GM23338 (cell line): Measurements from ENCODE around the gene TUBA3E. TPM values are rescaled to one million over a fixed set of nuclear protein-coding genes. Genes with fewer than 3 reads are reported as not detected.

ENCODE experiments used
- ATAC-seq: fragments of 200-7000 bp; cut with Tn5 transposase; 3 replicates; pipeline ENCODE4 v1.9.1; 2020
- DNase-seq: peaks from one replicate; pipeline ENCODE4 v3.0.0-alpha.2; 2015; ENCODE audit warnings: low spot score
- H2AFZ ChIP-seq: fragments of 200-600 bp; sonication (generic); 2 replicates; pipeline ENCODE4 v1.8.0; 2016; ENCODE audit warnings: antibody characterized with exemption, mild to moderate bottlenecking, moderate library complexity
- H3F3A ChIP-seq: fragments of 200-600 bp; sonication (generic); replicated peaks from 2 replicates; pipeline ENCODE4 v1.8.0; 2017; ENCODE audit warnings: antibody characterized with exemption, mixed run types, low read depth
- H3K27ac ChIP-seq: fragments of 200-600 bp; sonication (generic); 2 replicates; pipeline ENCODE4 v1.6.1; 2016; ENCODE audit warnings: low read depth
- H3K27me3 ChIP-seq: fragments of 200-600 bp; sonication (generic); 2 replicates; pipeline ENCODE4 v1.8.0; 2016; ENCODE audit warnings: mild to moderate bottlenecking, mixed run types, moderate library complexity; ENCODE audit not compliant: insufficient read depth
- H3K36me3 ChIP-seq: fragments of 200-600 bp; sonication (generic); 2 replicates; pipeline ENCODE4 v1.8.0; 2016; ENCODE audit warnings: mild to moderate bottlenecking; ENCODE audit not compliant: insufficient read depth
- H3K4me1 ChIP-seq: fragments of 200-600 bp; sonication (generic); 2 replicates; pipeline ENCODE4 v1.8.0; 2016; ENCODE audit warnings: mild to moderate bottlenecking, moderate library complexity; ENCODE audit not compliant: insufficient read depth
- H3K4me2 ChIP-seq: fragments of 200-600 bp; sonication (generic); 2 replicates; pipeline ENCODE4 v1.7.1; 2017; ENCODE audit warnings: mixed run types
- H3K4me3 ChIP-seq: fragments of 200-600 bp; sonication (generic); 2 replicates; pipeline ENCODE4 v1.6.1; 2016; ENCODE audit warnings: mixed run types
- H3K79me2 ChIP-seq: fragments of 200-600 bp; sonication (generic); replicated peaks from 2 replicates; pipeline ENCODE4 v1.8.0; 2017; ENCODE audit warnings: mild to moderate bottlenecking; ENCODE audit not compliant: insufficient read depth
- H3K9me2 ChIP-seq: fragments of 200-600 bp; sonication (generic); 2 replicates; pipeline ENCODE4 v1.8.0; 2017; ENCODE audit not compliant: insufficient read depth
- H4K20me1 ChIP-seq: fragments of 200-600 bp; sonication (generic); replicated peaks from 2 replicates; pipeline ENCODE4 v1.8.0; 2017; ENCODE audit warnings: mild to moderate bottlenecking; ENCODE audit not compliant: insufficient read depth
- H3K27ac Mint-ChIP-seq: 2 replicates; pipeline ENCODE4 v1.8.0; 2020; ENCODE audit warnings: inconsistent platforms, mild to moderate bottlenecking, moderate library complexity, mixed read lengths
- H3K27me3 Mint-ChIP-seq: 3 replicates; pipeline ENCODE4 v1.8.0; 2022; ENCODE audit warnings: low read depth, mild to moderate bottlenecking, moderate library complexity, mixed read lengths, inconsistent platforms; ENCODE audit not compliant: insufficient read depth, poor library complexity
- H3K36me3 Mint-ChIP-seq: 3 replicates; pipeline ENCODE4 v1.8.0; 2021; ENCODE audit warnings: low read depth, mild to moderate bottlenecking, inconsistent platforms, moderate library complexity, mixed read lengths
- H3K4me1 Mint-ChIP-seq: 3 replicates; pipeline ENCODE4 v1.8.0; 2020; ENCODE audit warnings: mild to moderate bottlenecking, inconsistent platforms, mixed read lengths
- H3K4me3 Mint-ChIP-seq: 3 replicates; pipeline ENCODE4 v1.8.0; 2021; ENCODE audit warnings: moderate library complexity, mild to moderate bottlenecking, inconsistent platforms, mixed read lengths
- H3K9me3 Mint-ChIP-seq: 3 replicates; pipeline ENCODE4 v1.8.0; 2020; ENCODE audit warnings: moderate library complexity, mild to moderate bottlenecking, inconsistent platforms, mixed read lengths
- CREB1 ChIP-seq: fragments of 250-450 bp; sonication (Bioruptor Pico); IDR thresholded peaks from 2 replicates; pipeline ENCODE4 v1.5.0; 2020; ENCODE audit warnings: low read depth, mild to moderate bottlenecking, moderate library complexity
- EZH2 ChIP-seq: fragments of 200-600 bp; sonication (generic); IDR thresholded peaks from one replicate; pipeline ENCODE4 v1.8.0; 2017; ENCODE audit warnings: antibody characterized with exemption, mild to moderate bottlenecking, low read depth; ENCODE audit not compliant: unreplicated experiment
- EZH2phosphoT487 ChIP-seq: fragments of 200-600 bp; sonication (generic); IDR thresholded peaks from one replicate; pipeline ENCODE4 v1.8.1; 2018; ENCODE audit warnings: antibody characterized with exemption; ENCODE audit not compliant: unreplicated experiment
- JUNB ChIP-seq: IDR thresholded peaks from one replicate; pipeline ENCODE4 v1.6.1; 2016; ENCODE audit warnings: antibody characterized with exemption; ENCODE audit not compliant: unreplicated experiment
- NANOG ChIP-seq: IDR thresholded peaks from 2 replicates; pipeline ENCODE4 v1.6.1; 2016; ENCODE audit warnings: antibody characterized with exemption, borderline replicate concordance
- POLR2AphosphoS5 ChIP-seq: IDR thresholded peaks from 2 replicates; pipeline ENCODE4 v1.6.1; 2016; ENCODE audit warnings: antibody characterized with exemption, low read depth
- STAT1 ChIP-seq: IDR thresholded peaks from one replicate; pipeline ENCODE4 v1.6.1; 2016; ENCODE audit warnings: antibody characterized with exemption; ENCODE audit not compliant: unreplicated experiment
- ZNF114 ChIP-seq: fragments of 250-450 bp; sonication (Bioruptor Pico); IDR thresholded peaks from 2 replicates; pipeline ENCODE4 v1.5.0; 2020; ENCODE audit warnings: mild to moderate bottlenecking, moderate library complexity
- ZNF331 ChIP-seq: fragments of 250-450 bp; sonication (Bioruptor Pico); IDR thresholded peaks from 2 replicates; pipeline ENCODE4 v1.5.0; 2020; ENCODE audit warnings: low read depth, mild to moderate bottlenecking, moderate library complexity
- polyA plus RNA-seq: library from polyadenylated mRNA; unstranded; fragments of >200 nt; fragmentation: Nextera tagmentation; extraction: Ambion mirVana; gene quantifications from 2 replicates; pipeline ENCODE4 v1.2.1, GENCODE V29; 2016
- total RNA-seq: library from RNA; depleted of rRNA; stranded (reverse); fragments of >200 nt; shearing (Covaris generic); gene quantifications from 2 replicates; pipeline ENCODE4 v1.2.3, GENCODE V29; 2014
- TF ChIP-seq, protein P1 (sequence below): IDR thresholded peaks from one replicate; pipeline ENCODE4 v1.6.1; 2018; ENCODE audit warnings: antibody characterized with exemption; ENCODE audit not compliant: unreplicated experiment
- TF ChIP-seq, protein P2 (sequence below): IDR thresholded peaks from 2 replicates; pipeline ENCODE4 v1.6.1; 2016; ENCODE audit warnings: antibody characterized with exemption
- TF ChIP-seq, protein P3 (sequence below), 2 experiments: fragments of 200-600 bp in 1 of 2; sonication (generic) in 1 of 2; conservative IDR thresholded peaks; 2 replicates each; pipeline versions ENCODE4 v1.5.1 to v1.6.1; 2016 to 2017; ENCODE audit warnings: antibody characterized with exemption in 2 of 2, low read depth in 2 of 2, mild to moderate bottlenecking in 2 of 2, moderate library complexity in 1 of 2

Gene TUBA3E
- total and polyA plus RNA-seq, 2 experiments from 2014 or later, result 0.21 to 0.31 TPM

DNA sequence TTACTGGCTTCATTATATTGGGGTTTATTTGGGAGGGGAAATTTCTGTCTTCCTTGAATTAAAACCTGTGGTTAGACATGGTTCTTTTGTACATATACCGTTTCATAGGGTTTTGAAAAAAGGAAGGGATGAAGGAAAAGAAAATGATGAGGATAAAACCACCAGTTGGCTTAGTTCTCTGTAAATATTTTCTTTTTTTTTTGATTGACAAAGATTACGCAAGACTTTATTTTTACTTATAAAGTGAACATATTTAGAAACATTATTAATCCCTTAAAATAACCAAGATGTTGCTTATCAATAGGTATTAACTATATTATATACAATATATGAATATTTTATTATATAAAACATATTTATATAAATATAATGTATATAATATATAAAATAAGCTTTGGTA, 45.1 kb upstream of the TUBA3E start (continued):
- TF ChIP-seq EZH2 (no peak), CREB1 (no peak), STAT1 (no peak), JUNB (no peak), ZNF114 (CRISPR knock-in tag) (no peak), ZNF331 (CRISPR knock-in tag) (no peak)
- TF ChIP-seq, protein P1, sequence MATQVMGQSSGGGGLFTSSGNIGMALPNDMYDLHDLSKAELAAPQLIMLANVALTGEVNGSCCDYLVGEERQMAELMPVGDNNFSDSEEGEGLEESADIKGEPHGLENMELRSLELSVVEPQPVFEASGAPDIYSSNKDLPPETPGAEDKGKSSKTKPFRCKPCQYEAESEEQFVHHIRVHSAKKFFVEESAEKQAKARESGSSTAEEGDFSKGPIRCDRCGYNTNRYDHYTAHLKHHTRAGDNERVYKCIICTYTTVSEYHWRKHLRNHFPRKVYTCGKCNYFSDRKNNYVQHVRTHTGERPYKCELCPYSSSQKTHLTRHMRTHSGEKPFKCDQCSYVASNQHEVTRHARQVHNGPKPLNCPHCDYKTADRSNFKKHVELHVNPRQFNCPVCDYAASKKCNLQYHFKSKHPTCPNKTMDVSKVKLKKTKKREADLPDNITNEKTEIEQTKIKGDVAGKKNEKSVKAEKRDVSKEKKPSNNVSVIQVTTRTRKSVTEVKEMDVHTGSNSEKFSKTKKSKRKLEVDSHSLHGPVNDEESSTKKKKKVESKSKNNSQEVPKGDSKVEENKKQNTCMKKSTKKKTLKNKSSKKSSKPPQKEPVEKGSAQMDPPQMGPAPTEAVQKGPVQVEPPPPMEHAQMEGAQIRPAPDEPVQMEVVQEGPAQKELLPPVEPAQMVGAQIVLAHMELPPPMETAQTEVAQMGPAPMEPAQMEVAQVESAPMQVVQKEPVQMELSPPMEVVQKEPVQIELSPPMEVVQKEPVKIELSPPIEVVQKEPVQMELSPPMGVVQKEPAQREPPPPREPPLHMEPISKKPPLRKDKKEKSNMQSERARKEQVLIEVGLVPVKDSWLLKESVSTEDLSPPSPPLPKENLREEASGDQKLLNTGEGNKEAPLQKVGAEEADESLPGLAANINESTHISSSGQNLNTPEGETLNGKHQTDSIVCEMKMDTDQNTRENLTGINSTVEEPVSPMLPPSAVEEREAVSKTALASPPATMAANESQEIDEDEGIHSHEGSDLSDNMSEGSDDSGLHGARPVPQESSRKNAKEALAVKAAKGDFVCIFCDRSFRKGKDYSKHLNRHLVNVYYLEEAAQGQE, result no peak
- TF ChIP-seq, protein P2, sequence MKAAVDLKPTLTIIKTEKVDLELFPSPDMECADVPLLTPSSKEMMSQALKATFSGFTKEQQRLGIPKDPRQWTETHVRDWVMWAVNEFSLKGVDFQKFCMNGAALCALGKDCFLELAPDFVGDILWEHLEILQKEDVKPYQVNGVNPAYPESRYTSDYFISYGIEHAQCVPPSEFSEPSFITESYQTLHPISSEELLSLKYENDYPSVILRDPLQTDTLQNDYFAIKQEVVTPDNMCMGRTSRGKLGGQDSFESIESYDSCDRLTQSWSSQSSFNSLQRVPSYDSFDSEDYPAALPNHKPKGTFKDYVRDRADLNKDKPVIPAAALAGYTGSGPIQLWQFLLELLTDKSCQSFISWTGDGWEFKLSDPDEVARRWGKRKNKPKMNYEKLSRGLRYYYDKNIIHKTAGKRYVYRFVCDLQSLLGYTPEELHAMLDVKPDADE, result no peak

DNA sequence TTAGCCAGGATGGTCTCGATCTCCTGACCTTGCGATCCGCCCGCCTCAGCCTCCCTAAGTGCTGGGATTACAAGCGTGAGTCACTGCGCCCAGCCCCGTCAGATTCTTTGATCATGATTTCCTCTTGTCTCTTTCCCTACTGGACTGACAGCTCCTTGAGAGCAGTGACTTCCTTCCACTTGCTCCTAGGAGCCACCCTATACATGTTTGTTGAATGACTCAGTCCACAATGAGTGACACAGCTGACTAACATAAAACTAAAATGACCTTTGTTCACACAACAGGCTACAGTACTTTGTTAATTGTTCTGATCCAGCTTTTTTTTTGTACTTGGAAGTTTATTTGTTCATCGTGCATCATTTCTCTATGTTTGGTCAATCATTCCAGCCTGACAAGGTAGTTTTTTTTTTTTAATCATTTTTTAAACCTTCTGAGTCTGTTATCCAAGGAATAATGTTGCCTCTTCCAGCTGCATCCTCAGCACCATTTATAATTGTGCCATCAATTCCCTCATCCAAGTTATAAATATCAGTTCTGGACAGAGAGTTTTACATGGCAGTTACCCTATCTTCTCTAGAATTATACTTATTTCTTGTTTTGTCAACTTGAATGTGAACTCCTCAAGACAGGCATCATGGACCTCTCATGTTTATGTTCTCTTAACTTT, 42.9 kb upstream of the TUBA3E start:
- Mint-ChIP-seq H3K36me3 (no peaks in the 10 kb centered on the region; the same call in 2 of the 3 replicates), H3K4me1 (no peaks in the 10 kb centered on the region), H3K9me3 (peaks cover 4% of the 10 kb centered on the region; the same call in 1 of the 3 replicates), H3K27me3 (no peaks in the 10 kb centered on the region), H3K4me3 (no peak overlapping the region), H3K27ac (no peak overlapping the region)
- Histone ChIP-seq H3K79me2 (no peaks in the 10 kb centered on the region), H3F3A (no peaks in the 10 kb centered on the region), H3K4me3 (no peak overlapping the region), H3K27ac (no peak overlapping the region), H4K20me1 (no peaks in the 10 kb centered on the region), H3K4me2 (no peak overlapping the region), H3K27me3 (no peaks in the 10 kb centered on the region), H2AFZ (no peak overlapping the region), H3K4me1 (no peaks in the 10 kb centered on the region), H3K36me3 (no peaks in the 10 kb centered on the region), H3K9me2 (no peaks in the 10 kb centered on the region)
- DNase-seq (no peak), ATAC-seq (no peak)
- no peak for TF ChIP-seq ZNF331 (CRISPR knock-in tag)
- no peak for TF ChIP-seq POLR2AphosphoS5
- TF ChIP-seq, protein P1, result no peak
- TF ChIP-seq, protein P2, result no peak
- TF ChIP-seq, protein P3, sequence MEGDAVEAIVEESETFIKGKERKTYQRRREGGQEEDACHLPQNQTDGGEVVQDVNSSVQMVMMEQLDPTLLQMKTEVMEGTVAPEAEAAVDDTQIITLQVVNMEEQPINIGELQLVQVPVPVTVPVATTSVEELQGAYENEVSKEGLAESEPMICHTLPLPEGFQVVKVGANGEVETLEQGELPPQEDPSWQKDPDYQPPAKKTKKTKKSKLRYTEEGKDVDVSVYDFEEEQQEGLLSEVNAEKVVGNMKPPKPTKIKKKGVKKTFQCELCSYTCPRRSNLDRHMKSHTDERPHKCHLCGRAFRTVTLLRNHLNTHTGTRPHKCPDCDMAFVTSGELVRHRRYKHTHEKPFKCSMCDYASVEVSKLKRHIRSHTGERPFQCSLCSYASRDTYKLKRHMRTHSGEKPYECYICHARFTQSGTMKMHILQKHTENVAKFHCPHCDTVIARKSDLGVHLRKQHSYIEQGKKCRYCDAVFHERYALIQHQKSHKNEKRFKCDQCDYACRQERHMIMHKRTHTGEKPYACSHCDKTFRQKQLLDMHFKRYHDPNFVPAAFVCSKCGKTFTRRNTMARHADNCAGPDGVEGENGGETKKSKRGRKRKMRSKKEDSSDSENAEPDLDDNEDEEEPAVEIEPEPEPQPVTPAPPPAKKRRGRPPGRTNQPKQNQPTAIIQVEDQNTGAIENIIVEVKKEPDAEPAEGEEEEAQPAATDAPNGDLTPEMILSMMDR (conservative IDR thresholded peaks at IDR 0.05; ENCODE audit: low read depth in 2 of 2), result no peak
- TF ChIP-seq NANOG, result no peak
- no peak for TF ChIP-seq EZH2phosphoT487
- TF ChIP-seq STAT1, result no peak
- TF ChIP-seq JUNB, result no peak
- no peak for TF ChIP-seq EZH2
- TF ChIP-seq ZNF114 (CRISPR knock-in tag), result no peak
